NCI-H1092 treated with DMSO at 0.1 percent for 48 hours (cell line): ENCODE data around the gene PAQR5.
"Not testable (repeated sequence)": the region's sequence is repeated elsewhere in the genome, so short reads cannot be mapped to it uniquely, and the experiment has no call there.

Experiments used
- DNase-seq: peaks from one replicate; lab custom pipeline; 2025; lab: John Stamatoyannopoulos, UW

Gene PAQR5

DNA sequence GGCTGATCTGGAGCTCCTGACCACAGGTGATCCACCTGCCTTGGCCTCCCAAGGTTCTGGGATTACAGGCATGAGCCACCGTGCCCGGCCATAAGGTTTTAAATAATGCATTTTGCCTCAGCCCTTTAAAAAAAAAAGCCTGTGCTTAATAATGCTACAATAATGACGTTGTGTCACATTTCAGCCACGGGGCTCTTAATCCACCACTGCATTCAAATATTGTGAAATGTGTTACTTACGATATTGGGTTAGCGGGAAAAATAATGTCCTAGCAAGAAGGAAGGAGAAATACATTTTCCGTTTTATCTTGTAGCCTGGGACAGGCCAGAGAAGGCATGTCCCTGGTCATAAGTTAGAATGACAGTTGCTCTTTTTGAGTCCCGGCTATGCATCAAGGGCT, 17.6 kb downstream of the PAQR5 start:
- DNase-seq = no peak

- no peak for DNase-seq
These were observed 18.7 kb downstream of the PAQR5 start for GRCh38 chr15:69317392-69317841.

DNA sequence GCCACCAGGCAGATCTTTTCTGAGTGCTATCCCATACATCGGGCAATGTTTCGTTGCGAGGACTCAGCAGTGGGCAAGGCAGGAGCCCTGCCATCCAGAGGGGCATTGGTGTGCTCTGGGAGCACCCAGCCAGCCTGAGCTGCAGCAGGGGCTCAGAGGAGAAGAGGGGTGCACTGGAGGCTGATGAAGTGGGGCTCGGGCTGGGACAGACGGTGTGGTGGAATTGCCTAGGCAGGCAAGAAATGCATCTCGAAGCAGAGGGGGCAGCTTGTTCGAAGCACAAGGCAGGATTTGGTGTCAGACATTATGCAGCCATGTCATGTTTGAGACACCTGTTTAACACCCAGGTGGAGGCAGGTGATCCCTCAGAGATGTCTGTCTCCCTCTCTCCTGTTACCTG, 19.3 kb downstream of the PAQR5 start:
- no peak for DNase-seq

DNA sequence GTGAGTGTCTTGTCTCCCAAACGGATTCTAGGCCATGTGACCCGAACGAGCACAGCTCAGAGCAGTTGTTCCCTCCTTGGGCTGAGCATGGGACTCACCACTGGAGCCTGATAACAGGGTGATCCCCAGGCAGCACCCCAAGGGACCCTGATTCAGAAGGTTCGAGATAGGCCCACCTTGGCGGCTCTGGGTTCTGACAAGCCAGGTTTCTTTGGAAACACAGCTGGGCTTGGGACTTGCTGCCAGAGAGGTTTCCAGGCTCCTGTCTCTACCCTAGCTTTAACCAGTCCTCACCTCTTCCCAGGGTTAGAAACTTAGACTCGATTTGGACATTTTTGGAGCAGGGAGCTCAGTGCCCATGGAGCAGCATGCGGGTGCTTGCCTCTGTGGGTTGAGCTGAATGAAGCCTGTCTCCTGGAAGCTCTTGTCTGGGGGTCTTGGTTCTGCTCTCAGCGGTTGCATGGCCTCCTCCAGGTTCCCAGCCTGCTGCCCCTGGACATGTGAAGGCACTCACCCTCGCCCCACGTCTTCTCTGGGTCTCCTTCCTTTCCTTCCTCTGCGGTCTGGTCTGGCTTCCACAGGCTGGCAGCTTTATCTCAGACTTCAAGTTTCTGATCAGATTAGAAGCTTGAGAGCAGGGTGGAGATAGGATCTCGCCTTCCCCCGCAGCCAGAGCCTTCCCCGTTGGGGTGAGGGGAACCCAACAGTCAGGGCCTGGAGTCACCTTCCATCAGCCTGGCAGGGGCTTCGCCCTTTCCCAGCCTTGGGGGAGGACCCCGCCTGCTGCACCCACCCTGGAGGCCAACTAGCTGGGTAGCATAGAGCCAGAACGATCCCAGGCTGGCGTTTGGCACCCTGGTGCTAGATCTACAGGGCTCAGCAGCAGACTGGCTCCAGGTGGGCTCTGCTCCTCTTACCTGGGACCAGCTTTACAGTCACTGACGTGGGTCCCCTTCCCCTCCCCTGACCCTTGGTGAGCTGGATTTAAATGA, 21.0 kb downstream of the PAQR5 start:
- no peak for DNase-seq

DNA sequence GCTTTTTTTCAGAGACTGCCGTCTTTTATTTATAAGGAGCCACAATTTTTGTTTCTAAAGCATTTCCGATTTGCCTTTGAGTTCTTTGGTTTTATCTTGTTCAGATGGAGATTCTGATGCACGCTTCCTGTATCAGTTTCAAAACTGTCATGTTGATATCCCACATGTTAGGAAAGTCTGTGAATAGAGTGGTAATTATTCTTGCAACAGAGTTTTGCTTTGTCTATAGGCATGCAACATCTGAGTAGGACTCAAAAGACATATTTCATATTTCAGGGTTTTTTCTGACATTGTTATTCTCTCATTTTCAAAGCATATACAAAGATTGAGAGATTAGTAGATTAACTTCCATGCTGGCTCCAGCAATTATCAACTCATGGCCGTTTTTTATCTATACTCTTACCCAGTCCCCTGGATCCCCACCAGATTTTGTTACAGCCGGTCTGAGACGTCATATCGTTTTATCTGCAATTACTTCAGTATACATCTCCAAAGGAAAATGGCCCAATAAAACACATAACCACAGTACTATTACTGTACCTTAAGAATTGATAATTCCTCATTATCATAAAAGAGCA, 22.4 kb downstream of the PAQR5 start:
- DNase-seq = no peak

DNA sequence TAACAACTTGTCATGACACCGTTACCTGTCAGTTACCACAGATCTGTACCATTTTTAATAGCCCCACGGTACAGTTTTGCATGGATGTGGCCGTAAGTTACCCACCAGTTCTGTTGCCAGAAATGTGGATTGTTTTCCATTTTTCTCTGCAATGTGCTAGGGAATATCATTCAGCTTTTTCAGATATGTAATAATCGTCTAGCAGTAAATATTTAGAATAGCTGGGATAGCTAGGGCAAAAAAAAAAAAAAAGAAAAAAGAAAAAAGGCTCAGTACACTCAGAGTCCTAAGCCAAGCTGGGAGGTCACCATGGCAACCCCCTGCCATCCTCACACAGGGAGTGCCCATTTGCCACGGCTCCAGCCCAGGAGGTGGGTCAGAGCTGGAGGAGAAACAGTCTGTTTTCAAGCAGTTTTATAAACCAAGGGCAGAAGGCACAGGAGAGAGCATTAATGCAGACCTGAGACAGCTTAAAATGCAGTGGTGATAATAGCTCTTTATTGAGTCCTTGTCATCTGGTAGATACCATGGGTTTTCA, 25.2 kb downstream of the PAQR5 start:
- DNase-seq = no peak

- no peak for DNase-seq
These were observed 25.9 kb downstream of the PAQR5 start for GRCh38 chr15:69324565-69324964.

- DNase-seq = no peak
These were observed 26.8 kb downstream of the PAQR5 start for GRCh38 chr15:69325456-69325971.

- no peak for DNase-seq
These were observed 29.4 kb downstream of the PAQR5 start for GRCh38 chr15:69328080-69328479.

DNA sequence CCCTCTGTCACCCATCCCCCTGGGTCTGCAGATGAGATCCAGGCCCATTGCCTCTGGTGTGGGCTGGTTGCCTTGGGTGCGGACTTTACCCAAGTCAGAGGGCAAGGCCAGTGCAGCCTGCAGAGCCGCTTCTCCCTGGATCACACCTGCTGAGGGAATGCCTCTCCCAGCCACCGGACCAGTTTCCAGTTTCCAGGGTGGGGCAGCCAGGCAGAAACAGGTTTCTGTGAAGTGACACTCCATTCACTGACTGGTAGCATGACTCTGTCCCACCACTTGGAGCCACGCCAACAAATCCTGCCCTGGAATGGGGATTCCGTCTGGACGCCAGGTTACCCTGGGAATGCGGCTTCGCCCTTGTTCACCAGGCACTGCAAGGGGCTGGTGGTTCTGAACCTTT, 30.0 kb downstream of the PAQR5 start:
- DNase-seq = no peak

DNA sequence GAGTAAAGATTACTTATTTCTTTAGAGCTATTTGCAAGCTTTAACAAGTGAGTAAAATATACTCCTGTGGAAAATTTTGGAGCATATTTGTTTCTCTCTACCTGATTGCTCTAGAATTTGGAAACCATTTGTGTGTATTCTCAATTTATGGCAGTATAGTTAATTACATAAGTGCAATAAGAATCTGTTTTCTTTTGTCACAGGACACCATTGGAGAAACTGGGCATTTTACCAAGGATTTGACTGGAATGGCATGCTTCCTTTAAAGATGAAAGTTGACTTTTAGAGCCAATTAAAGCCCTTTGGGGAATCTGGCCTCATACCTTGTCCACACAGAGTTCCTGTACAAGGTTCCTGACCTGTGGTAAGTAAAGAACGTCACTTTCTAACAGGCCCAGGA, 38.4 kb downstream of the PAQR5 start:
- no peak for DNase-seq

GRCh38 chr15:69338535-69339213, 40.0 kb downstream of the PAQR5 start:
- no peak for DNase-seq

- not testable (repeated sequence) for DNase-seq
These were observed 40.5 kb downstream of the PAQR5 start for GRCh38 chr15:69339214-69339543.

DNA sequence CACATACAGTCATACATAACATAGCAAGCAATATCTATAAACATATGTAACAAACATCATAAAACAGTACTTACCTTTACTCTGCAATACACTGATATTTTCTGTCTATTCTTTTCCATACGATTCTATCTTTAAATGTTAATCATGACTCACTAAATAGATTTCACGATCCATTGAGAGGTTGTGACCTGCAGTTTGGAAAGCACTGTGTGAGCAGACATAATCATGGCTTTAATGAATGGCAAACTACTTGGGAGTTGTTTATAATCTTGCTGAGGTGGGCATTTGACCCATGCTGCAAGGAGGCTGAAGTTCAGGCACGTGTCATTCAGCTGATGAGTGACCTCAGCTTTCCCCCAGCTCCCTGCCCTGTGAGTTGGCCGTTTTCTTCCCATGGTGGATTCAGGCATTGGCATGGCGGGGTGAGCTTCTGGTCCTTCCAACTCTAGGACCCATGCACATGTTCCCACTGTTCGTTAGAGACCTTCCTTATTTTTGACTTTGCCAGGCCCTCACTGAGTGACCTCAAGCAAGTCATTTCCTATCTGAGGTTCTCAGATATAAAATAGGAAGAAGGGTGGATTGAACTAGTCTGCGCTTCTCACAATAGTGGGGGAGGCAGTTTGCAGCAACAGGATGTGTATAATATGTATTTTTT, 41.7 kb downstream of the PAQR5 start:
- DNase-seq = no peak

- no peak for DNase-seq
These were observed 42.6 kb downstream of the PAQR5 start for GRCh38 chr15:69341356-69341755.

DNA sequence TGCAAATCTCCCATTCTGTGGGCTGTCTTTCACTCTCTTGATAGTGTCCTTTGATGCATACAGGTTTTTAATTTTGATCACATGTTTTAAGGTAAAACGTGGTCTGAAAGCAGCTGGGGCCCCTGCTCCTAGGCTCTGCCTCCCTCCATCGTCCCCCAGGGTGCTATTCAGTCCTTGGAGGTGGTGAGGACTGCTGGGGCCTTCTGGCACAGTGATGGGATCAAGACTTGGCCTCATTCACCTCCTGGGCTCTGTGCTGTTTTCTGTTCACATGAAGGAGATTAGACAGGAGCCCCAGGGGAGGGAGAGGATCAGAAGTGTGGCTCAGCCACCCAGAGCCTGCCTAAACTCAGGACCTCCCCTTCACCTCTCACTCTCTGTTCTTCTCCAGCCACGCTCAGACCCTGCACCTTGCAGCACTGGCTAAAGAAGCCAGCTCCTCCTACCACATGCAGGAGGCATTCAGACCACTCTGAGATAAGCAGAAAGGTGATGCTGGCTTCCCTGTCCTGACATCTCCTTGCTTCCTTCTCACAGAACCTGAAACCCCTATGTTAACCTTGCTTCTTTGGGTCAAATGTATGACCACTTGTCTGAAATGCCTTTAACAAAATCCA, 43.9 kb downstream of the PAQR5 start:
- no peak for DNase-seq

GRCh38 chr15:69343133-69343532, 44.4 kb downstream of the PAQR5 start:
- no peak for DNase-seq

- DNase-seq = no peak
These were observed 45.5 kb downstream of the PAQR5 start for GRCh38 chr15:69344238-69344637.

DNA sequence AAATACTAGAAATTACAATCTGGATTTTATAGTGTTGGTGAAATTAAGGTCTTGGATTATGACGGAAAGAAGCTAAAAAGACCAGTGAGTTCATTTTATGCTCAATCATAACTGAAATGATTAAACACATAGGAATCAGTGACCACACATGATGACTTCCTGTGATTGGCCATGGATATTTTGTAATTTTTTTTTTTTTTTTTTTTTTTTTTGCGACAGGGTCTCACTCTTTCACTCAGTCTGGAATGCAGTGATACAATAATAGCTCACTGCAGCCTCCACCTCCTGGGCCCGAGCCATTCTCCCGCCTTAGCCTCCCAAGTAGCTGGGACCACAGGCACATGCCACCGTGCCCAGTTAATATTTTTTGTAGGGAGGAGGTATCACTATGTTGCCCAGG, 47.4 kb downstream of the PAQR5 start:
- DNase-seq = no peak

- DNase-seq = no peak
These were observed 52.6 kb downstream of the PAQR5 start for GRCh38 chr15:69351333-69351732.

DNA sequence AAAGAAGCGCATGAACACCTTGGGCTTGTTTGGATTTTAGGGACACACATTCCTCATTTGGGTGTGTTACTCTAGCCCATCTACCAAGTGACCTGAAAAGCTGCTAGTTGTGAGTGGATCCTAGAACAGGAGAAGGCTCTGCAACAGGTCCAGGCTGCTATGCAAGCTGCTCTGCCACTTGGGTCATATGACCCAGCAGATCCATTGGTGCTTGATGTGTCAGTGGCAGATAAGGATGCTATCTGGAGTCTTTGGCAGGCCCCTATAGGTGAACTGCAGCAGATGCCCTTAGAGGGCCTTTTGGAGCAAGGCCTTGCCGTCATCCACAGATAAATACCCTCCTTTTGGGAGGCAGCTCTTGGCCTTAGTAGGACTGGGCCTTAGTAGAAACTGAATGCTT, 53.2 kb downstream of the PAQR5 start:
- no peak for DNase-seq
